IMR-90 (cell line): ENCODE data around the gene GSTA2. TPM values are rescaled to one million over a fixed set of nuclear protein-coding genes. Genes with fewer than 3 reads are reported as not detected.

Experiments
- ATAC-seq: fragments of 200-7000 bp; cut with Tn5 transposase; 2 replicates; pipeline ENCODE4 v1.9.1; 2020; ENCODE audit warnings: low read depth, mild to moderate bottlenecking, moderate library complexity
- BruUV-seq: library from RNA; stranded (reverse); fragments of 400-500 nt; replicated peaks from 2 replicates; lab custom pipeline; 2021; lab: Mats Ljungman, UMichigan
- CTCF ChIA-PET: fragments of 300-600 bp; formaldehyde crosslinking; extraction: SDS; loops from one replicate; lab custom pipeline; 2021; ENCODE audit warnings: antibody characterized with exemption; lab: Yijun Ruan, JAX
- POLR2A ChIA-PET: fragments of 300-600 bp; sonication (Branson Sonifier 250); formaldehyde crosslinking; loops from one replicate; lab custom pipeline; 2022; ENCODE audit warnings: antibody characterized with exemption; ENCODE audit not compliant: unreplicated experiment; lab: Charles Lee
- DNase-seq: peaks from one replicate; pipeline ENCODE4 v3.0.0; 2013
- H2AFZ ChIP-seq: replicated peaks from 2 replicates; pipeline ENCODE3; 2013; ENCODE audit warnings: low read length, mild to moderate bottlenecking; ENCODE audit not compliant: poor library complexity
- H2AK5ac ChIP-seq: 2 replicates; pipeline ENCODE4 v1.6.1; 2013; ENCODE audit warnings: low read depth, low read length, inconsistent platforms
- H2AK9ac ChIP-seq: replicated peaks from 2 replicates; pipeline ENCODE3; 2013; ENCODE audit warnings: mild to moderate bottlenecking, low read depth, low read length, moderate library complexity; ENCODE audit not compliant: poor library complexity
- H2BK120ac ChIP-seq: 2 replicates; pipeline ENCODE4 v1.6.1; 2013; ENCODE audit warnings: low read depth, low read length, inconsistent platforms
- H2BK15ac ChIP-seq: 3 replicates; pipeline ENCODE4 v1.6.1; 2013; ENCODE audit warnings: low read depth, low read length, inconsistent platforms
- H2BK20ac ChIP-seq: 2 replicates; pipeline ENCODE4 v1.6.1; 2013; ENCODE audit warnings: low read depth, mild to moderate bottlenecking, inconsistent platforms, low read length, moderate library complexity
- H2BK5ac ChIP-seq: 2 replicates; pipeline ENCODE4 v1.6.1; 2013; ENCODE audit warnings: mild to moderate bottlenecking, low read depth, low read length, inconsistent platforms; ENCODE audit not compliant: poor library complexity, severe bottlenecking
- H3K14ac ChIP-seq: replicated peaks from 2 replicates; pipeline ENCODE4 v1.6.1; 2013; ENCODE audit warnings: low read depth, low read length, inconsistent platforms
- H3K18ac ChIP-seq: 2 replicates; pipeline ENCODE4 v1.6.1; 2013; ENCODE audit warnings: low read depth, low read length, control low read depth
- H3K23ac ChIP-seq: 2 replicates; pipeline ENCODE4 v1.6.1; 2013; ENCODE audit warnings: low read depth, low read length, inconsistent platforms
- H3K27ac ChIP-seq: 2 replicates; pipeline ENCODE4 v1.5.1; 2013; ENCODE audit warnings: mild to moderate bottlenecking, control low read depth, low read length; ENCODE audit not compliant: insufficient read depth
- H3K27me3 ChIP-seq: 2 replicates; pipeline ENCODE4 v1.6.1; 2013; ENCODE audit warnings: low read length; ENCODE audit not compliant: control insufficient read depth, insufficient read depth
- H3K36me3 ChIP-seq: 2 replicates; pipeline ENCODE4 v1.6.1; 2013; ENCODE audit warnings: low read length, mixed read lengths; ENCODE audit not compliant: control insufficient read depth, insufficient read depth
- H3K4ac ChIP-seq: 2 replicates; pipeline ENCODE4 v1.6.1; 2013; ENCODE audit warnings: low read depth, low read length, inconsistent platforms
- H3K4me1 ChIP-seq: 2 replicates; pipeline ENCODE4 v1.6.1; 2013; ENCODE audit warnings: low read length, mixed read lengths; ENCODE audit not compliant: control insufficient read depth, insufficient read depth
- H3K4me2 ChIP-seq: 2 replicates; pipeline ENCODE4 v1.6.1; 2013; ENCODE audit warnings: low read depth, mild to moderate bottlenecking, control low read depth, low read length, moderate library complexity
- H3K4me3 ChIP-seq: 2 replicates; pipeline ENCODE4 v1.5.1; 2013; ENCODE audit warnings: low read depth, mild to moderate bottlenecking, control low read depth, low read length, moderate library complexity; ENCODE audit not compliant: insufficient read depth
- H3K56ac ChIP-seq: 2 replicates; pipeline ENCODE4 v1.6.1; 2013; ENCODE audit warnings: low read length, inconsistent platforms; ENCODE audit not compliant: insufficient read depth; ENCODE audit errors: extremely low read depth
- H3K79me1 ChIP-seq, 2 experiments: 2 replicates each; pipeline ENCODE4 v1.6.1; 2013; ENCODE audit warnings: low read length in 2 of 2, inconsistent platforms in 1 of 2, low read depth in 1 of 2
- H3K9ac ChIP-seq: 2 replicates; pipeline ENCODE4 v1.6.1; 2013; ENCODE audit warnings: low read depth, low read length, control low read depth
- H3K9me1 ChIP-seq: 2 replicates; pipeline ENCODE4 v1.6.1; 2013; ENCODE audit warnings: low read length, inconsistent platforms; ENCODE audit not compliant: insufficient read depth
- H3K9me3 ChIP-seq: 2 replicates; pipeline ENCODE4 v1.6.1; 2013; ENCODE audit warnings: low read length; ENCODE audit not compliant: control insufficient read depth, insufficient read depth
- H4K20me1 ChIP-seq: 2 replicates; pipeline ENCODE4 v1.6.1; 2013; ENCODE audit warnings: low read length, inconsistent platforms; ENCODE audit not compliant: insufficient read depth
- H4K5ac ChIP-seq: 2 replicates; pipeline ENCODE4 v1.6.1; 2013; ENCODE audit warnings: mild to moderate bottlenecking, low read depth, low read length, control low read depth
- H4K8ac ChIP-seq, 2 experiments: 2 replicates each; pipeline ENCODE4 v1.6.1; 2013; ENCODE audit warnings: low read depth in 2 of 2, low read length in 2 of 2, control low read depth in 1 of 2, inconsistent platforms in 1 of 2
- H4K91ac ChIP-seq: 2 replicates; pipeline ENCODE4 v1.6.1; 2013; ENCODE audit warnings: low read depth, low read length, inconsistent platforms; ENCODE audit not compliant: insufficient read depth
- BHLHE40 ChIP-seq: fragments of 150-350 bp; IDR thresholded peaks from 2 replicates; pipeline ENCODE4 v1.6.1; 2016; ENCODE audit warnings: mild to moderate bottlenecking, low read depth, low read length
- CEBPB ChIP-seq: IDR thresholded peaks from 2 replicates; pipeline ENCODE4 v1.6.1; 2012; ENCODE audit warnings: low read depth, low read length, improper control_type of control experiment
- CHD1 ChIP-seq: IDR thresholded peaks from 2 replicates; pipeline ENCODE4 v1.6.1; 2012; ENCODE audit warnings: low read depth, low read length, improper control_type of control experiment
- FOS ChIP-seq: fragments of 150-350 bp; IDR thresholded peaks from 2 replicates; pipeline ENCODE4 v1.6.1; 2016; ENCODE audit warnings: low read depth, low read length
- MAFK ChIP-seq: IDR thresholded peaks from 2 replicates; pipeline ENCODE4 v1.6.1; 2012; ENCODE audit warnings: low read depth, low read length, improper control_type of control experiment
- NFE2L2 ChIP-seq: fragments of 150-350 bp; IDR thresholded peaks from 2 replicates; pipeline ENCODE4 v1.6.1; 2016; ENCODE audit warnings: low read depth, mild to moderate bottlenecking, low read length
- RFX5 ChIP-seq: IDR thresholded peaks from 2 replicates; pipeline ENCODE4 v1.8.0; 2012; ENCODE audit warnings: low read depth, mild to moderate bottlenecking, low read length, moderate library complexity
- WGBS, 2 experiments: methylation state at CpG; one replicate each; pipeline versions ENCODE4 v1.1.5 to v1.1.7; 2013; ENCODE audit warnings: missing lambda C conversion rate in 2 of 2; ENCODE audit not compliant: insufficient read length in 1 of 2; ENCODE audit errors: extremely low coverage in 2 of 2; 5-methylcytosine and 5-hydroxymethylcytosine counted together
- dilution Hi-C: fragments of 300-500 bp; cut with HindIII; formaldehyde crosslinking; loops from one replicate; pipeline ENCODE4 v1.14.3; 2018; ENCODE audit warnings: low sequenced_read_pairs; ENCODE audit not compliant: unreplicated experiment
- in situ Hi-C: fragments of 300-500 bp; cut with MboI; formaldehyde crosslinking; loops from 3 replicates; pipeline ENCODE4 v1.14.3; 2019; ENCODE audit warnings: low sequenced_read_pairs, inconsistent platforms, mixed read lengths
- intact Hi-C: fragments of 100-400 bp; cut with micrococcal nuclease; formaldehyde crosslinking; loops from 2 replicates; pipeline ENCODE4 v1.10.0; 2022
- polyA plus RNA-seq, 3 experiments: library from polyadenylated mRNA; depleted of rRNA; stranded (reverse); fragments of >200 nt; gene quantifications; 2 replicates each; pipeline ENCODE4 v1.2.3, GENCODE V29; 2012; ENCODE audit warnings: low replicate concordance in 1 of 3
- total RNA-seq: library from RNA; depleted of rRNA; stranded (reverse); fragments of >200 nt; gene quantifications from 2 replicates; pipeline ENCODE4 v1.2.3, GENCODE V29; 2012
- TF ChIP-seq, protein P1 (sequence below): fragments of 150-350 bp; IDR thresholded peaks from 2 replicates; pipeline ENCODE4 v1.6.1; 2016; ENCODE audit warnings: low read depth, mild to moderate bottlenecking, low read length, moderate library complexity, borderline replicate concordance
- TF ChIP-seq, protein P2 (sequence below): fragments of 150-350 bp; IDR thresholded peaks from 2 replicates; pipeline ENCODE4 v1.6.1; 2017; ENCODE audit warnings: mild to moderate bottlenecking, antibody characterized with exemption, low read length, low read depth
- TF ChIP-seq, protein P3 (sequence below): conservative IDR thresholded peaks from 2 replicates; pipeline ENCODE4 v1.5.1; 2012; ENCODE audit warnings: mild to moderate bottlenecking, low read depth, low read length, improper control_type of control experiment

Gene GSTA2
- total and polyA plus RNA-seq, 2 of the 4 experiments (the other 2 are of a cell fraction), result not detected

DNA sequence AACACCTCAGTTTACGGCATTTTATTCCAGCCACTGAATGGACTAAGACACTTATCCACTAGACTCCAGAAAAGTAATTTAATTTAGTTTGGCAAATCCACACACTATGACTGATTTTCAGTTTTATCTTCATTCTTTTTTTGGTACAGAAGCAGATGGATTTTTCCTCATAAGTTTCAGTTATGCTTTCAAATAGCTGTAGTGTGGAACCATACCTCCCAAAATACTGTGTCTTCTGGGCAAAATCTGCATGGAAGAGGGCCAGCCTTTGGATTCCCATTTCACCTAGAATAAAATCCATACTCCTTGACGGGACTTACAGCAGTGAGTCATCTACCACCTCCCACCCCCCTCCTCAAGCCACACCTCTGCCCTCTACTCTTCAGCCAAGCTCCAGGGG, 43.0 kb downstream of the GSTA2 start:
- 88% methylated on average over 1 of the region's 2 CpGs; no CpG with 5 or more reads in 1 of the 2 experiments for WGBS, 2 experiments
- intact Hi-C loops, result no loop called here
- Histone ChIP-seq H3K4me3 (no peak overlapping the region), H3K27me3 (peaks cover 7% of the 10 kb centered on the region), H3K79me1 (no peaks in the 10 kb centered on the region), H3K4ac (no peak overlapping the region), H3K56ac (no peak overlapping the region), H4K20me1 (no peaks in the 10 kb centered on the region), H3K27ac (no peak overlapping the region), H3K23ac (no peak overlapping the region), H2BK15ac (no peak overlapping the region), H3K18ac (no peak overlapping the region), H3K4me1 (no peaks in the 10 kb centered on the region), H3K9me3 (no peaks in the 10 kb centered on the region), H2AK9ac (no peak overlapping the region), H3K4me2 (no peak overlapping the region), H2AFZ (no peak overlapping the region), H4K91ac (no peak overlapping the region), H2BK20ac (no peak overlapping the region), H2AK5ac (no peak overlapping the region), H3K36me3 (no peaks in the 10 kb centered on the region), H3K9ac (no peak overlapping the region), H2BK120ac (no peak overlapping the region), H2BK5ac (no peak overlapping the region), H3K9me1 (no peaks in the 10 kb centered on the region), H4K8ac (no peak overlapping the region), H4K5ac (no peak overlapping the region), H3K14ac (no peak overlapping the region)
- dilution Hi-C loops, result no loop called here
- BruUV-seq, result no TSS peak
- in situ Hi-C loops, result no loop called here
- no peak for DNase-seq
- CTCF ChIA-PET, result no interaction called here
- ATAC-seq, result no peak
- POLR2A ChIA-PET, result no interaction called here
- TF ChIP-seq, protein P1, sequence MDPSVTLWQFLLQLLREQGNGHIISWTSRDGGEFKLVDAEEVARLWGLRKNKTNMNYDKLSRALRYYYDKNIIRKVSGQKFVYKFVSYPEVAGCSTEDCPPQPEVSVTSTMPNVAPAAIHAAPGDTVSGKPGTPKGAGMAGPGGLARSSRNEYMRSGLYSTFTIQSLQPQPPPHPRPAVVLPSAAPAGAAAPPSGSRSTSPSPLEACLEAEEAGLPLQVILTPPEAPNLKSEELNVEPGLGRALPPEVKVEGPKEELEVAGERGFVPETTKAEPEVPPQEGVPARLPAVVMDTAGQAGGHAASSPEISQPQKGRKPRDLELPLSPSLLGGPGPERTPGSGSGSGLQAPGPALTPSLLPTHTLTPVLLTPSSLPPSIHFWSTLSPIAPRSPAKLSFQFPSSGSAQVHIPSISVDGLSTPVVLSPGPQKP, result no peak
- no peak for TF ChIP-seq FOS
- no peak for TF ChIP-seq CHD1
- no peak for TF ChIP-seq BHLHE40
- TF ChIP-seq MAFK, result no peak
- no peak for TF ChIP-seq NFE2L2
- TF ChIP-seq, protein P2, sequence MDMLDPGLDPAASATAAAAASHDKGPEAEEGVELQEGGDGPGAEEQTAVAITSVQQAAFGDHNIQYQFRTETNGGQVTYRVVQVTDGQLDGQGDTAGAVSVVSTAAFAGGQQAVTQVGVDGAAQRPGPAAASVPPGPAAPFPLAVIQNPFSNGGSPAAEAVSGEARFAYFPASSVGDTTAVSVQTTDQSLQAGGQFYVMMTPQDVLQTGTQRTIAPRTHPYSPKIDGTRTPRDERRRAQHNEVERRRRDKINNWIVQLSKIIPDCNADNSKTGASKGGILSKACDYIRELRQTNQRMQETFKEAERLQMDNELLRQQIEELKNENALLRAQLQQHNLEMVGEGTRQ, result no peak
- TF ChIP-seq, protein P3, sequence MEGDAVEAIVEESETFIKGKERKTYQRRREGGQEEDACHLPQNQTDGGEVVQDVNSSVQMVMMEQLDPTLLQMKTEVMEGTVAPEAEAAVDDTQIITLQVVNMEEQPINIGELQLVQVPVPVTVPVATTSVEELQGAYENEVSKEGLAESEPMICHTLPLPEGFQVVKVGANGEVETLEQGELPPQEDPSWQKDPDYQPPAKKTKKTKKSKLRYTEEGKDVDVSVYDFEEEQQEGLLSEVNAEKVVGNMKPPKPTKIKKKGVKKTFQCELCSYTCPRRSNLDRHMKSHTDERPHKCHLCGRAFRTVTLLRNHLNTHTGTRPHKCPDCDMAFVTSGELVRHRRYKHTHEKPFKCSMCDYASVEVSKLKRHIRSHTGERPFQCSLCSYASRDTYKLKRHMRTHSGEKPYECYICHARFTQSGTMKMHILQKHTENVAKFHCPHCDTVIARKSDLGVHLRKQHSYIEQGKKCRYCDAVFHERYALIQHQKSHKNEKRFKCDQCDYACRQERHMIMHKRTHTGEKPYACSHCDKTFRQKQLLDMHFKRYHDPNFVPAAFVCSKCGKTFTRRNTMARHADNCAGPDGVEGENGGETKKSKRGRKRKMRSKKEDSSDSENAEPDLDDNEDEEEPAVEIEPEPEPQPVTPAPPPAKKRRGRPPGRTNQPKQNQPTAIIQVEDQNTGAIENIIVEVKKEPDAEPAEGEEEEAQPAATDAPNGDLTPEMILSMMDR, result no peak
- no peak for TF ChIP-seq RFX5
- no peak for TF ChIP-seq CEBPB
